NT2/D1 (cell line): Measurements from ENCODE around the gene ALKBH2.
"Not testable (repeated sequence)": the region's sequence is repeated elsewhere in the genome, so short reads cannot be mapped to it uniquely, and the experiment has no call there.

ENCODE experiments used
- SUZ12 ChIP-seq: IDR thresholded peaks from 2 replicates; pipeline ENCODE4 v1.6.1; 2011; ENCODE audit not compliant: insufficient read length, insufficient read depth; ENCODE audit errors: extremely low read depth
- YY1 ChIP-seq: IDR thresholded peaks from 2 replicates; pipeline ENCODE4 v1.6.1; 2011; ENCODE audit not compliant: insufficient read length, insufficient read depth
- ZNF274 ChIP-seq: IDR thresholded peaks from 2 replicates; pipeline ENCODE4 v1.6.1; 2011; ENCODE audit warnings: mild to moderate bottlenecking, low read depth, low read length

DNA sequence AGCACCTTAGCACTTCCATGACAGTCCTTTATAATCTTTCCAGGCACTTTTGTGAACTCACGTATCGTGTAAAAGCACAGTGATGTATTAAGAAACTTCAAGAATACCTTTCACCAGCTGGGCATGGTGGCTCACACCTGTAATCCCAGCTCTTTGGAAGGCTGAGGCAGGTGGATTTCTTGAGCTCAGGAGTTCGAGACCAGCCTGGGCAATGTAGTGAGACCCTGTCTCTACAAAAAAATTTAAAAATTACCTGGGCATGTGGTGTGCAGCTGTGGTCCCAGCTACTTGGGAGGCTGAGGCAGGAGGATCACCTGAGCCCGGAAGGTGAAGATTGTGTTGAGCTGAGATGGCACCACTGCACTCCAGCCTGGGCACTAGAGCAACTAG is 39.2 kb downstream of the ALKBH2 start:
- not testable (repeated sequence) for TF ChIP-seq ZNF274, YY1, SUZ12
